HG02938 (cell line): Measurements from ENCODE around the gene THSD7A.

Source experiments
- ATAC-seq: cut with Tn5 transposase; IDR thresholded peaks from one replicate; pipeline ENCODE4 v1.9.1; 2021; ENCODE audit warnings: mild to moderate bottlenecking, moderate library complexity; ENCODE audit not compliant: unreplicated experiment

The THSD7A gene

DNA sequence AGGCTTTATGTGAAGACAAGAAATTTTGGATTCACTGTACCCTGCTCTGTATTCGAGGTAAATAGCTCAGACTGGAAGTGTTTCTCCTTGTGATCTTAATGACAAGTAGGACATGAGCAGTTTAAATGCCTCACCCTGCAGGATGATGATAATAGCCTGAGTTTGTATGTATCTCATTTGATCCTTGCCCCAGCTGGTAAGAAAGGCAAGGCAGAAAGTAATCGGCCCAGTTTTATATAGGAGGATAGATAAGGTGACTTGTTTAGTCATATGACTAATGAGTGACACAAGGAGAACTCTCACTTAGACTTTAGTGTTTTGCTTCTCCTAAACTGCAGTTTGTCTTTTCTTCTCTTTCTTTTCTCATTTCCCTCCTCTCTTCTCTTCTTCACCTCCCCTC lies 485.7 kb downstream of the THSD7A start:
- no peak for ATAC-seq

- no peak for ATAC-seq
These were observed 486.4 kb downstream of the THSD7A start for GRCh38 chr7:11345621-11346020.

DNA sequence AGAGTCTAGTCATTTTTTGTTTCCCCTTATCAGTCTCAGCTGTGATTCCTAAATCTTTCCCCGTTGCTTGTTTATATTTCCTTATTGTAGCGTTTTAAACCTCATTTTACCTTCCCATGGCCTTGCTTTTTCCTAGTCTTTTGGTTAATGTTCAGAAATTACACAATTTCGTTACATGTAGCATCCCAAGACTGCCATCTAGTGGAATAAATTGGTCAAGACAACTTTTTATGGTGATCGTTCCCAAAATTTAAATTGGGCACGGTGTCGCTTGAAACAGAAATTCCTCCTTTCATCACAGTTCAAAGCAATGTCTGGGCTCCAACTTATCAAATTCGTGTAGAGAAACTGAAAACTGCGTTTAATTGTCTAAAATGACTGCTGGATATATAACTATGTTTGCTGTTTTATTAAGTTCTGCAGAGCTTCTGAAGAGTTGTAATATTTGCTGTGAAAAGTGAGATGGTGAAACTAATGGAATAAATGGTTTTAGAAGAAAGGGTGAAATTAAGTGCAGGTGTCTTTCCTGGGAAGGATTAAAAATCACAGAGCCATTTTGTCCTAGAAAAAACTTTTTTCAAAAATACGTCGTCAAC lies 488.1 kb downstream of the THSD7A start:
- ATAC-seq = peak; percentile 51

DNA sequence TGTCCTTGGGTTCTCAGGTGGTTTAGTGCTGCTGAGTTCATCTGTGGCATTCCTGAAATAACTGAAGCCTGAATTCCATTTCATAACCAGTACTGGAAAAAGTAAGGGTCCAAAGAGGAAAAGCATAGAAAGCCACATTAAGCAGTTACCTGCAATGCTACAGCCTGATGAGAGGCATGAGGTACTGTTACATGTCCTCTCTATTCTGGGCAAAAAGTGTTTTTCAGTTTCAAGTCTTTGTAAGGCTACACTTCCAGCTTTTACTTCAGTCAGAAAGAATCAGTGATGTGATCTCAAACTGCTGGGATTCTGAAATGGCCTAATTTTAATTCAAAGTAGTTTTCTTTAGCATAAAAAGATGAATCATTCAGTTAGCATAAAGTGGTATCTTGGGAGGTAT lies 488.9 kb downstream of the THSD7A start:
- no peak for ATAC-seq

- ATAC-seq = no peak
These were observed 490.6 kb downstream of the THSD7A start for GRCh38 chr7:11341285-11341944.

DNA sequence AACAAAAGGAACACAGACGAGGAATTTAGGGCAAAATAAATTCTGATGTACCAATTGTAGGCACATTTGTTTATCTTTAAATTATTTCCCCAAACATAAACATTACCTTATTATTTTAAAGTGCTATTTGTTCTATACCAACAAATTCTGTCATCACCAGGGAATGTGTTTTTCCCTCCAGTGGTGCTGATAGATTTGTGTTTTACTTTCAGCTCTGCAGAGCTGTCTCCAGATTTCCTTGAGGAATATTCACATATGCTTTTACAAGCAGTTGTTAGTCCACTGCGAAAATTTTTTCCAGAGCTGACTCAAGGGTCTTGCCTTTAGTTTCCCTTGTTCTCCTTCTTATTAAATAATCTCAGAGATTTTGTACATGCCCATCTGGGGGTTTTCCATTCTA lies 495.6 kb downstream of the THSD7A start:
- ATAC-seq = no peak

GRCh38 chr7:11335947-11336346 lies 496.1 kb downstream of the THSD7A start:
- ATAC-seq = no peak

GRCh38 chr7:11332865-11333228 lies 499.2 kb downstream of the THSD7A start:
- ATAC-seq = peak; percentile 68

DNA sequence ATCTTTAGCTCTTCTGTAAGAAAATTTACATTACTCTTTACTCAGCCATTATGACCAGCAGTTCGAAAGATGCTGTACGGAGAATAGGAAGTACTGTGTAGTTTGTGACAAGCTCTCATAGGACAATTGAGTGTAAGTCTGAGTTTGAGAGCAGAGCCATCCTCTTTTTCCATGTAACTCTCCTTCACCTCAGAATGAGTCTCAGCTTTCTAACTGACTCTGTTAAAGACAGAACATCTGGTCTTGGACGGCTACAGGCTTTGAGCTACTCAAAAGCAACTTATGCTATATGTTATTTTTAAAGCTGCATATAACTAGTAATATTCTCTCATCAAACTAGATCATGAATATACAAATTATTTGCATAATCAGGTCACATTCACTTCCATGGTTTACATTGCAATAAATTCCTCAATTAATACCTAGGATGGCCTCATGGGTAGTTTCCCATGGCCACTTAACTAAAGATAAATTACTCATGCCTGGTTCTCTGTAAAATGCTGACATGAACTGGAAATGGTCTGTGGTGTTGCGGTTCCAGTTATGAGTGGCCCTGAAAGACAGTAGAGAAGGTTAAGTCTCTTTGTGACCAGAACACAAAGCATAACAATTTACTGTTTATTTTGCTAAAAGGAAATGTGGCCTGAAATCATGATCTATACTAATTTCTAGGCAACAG lies 499.7 kb downstream of the THSD7A start:
- peak; percentile 95 for ATAC-seq

DNA sequence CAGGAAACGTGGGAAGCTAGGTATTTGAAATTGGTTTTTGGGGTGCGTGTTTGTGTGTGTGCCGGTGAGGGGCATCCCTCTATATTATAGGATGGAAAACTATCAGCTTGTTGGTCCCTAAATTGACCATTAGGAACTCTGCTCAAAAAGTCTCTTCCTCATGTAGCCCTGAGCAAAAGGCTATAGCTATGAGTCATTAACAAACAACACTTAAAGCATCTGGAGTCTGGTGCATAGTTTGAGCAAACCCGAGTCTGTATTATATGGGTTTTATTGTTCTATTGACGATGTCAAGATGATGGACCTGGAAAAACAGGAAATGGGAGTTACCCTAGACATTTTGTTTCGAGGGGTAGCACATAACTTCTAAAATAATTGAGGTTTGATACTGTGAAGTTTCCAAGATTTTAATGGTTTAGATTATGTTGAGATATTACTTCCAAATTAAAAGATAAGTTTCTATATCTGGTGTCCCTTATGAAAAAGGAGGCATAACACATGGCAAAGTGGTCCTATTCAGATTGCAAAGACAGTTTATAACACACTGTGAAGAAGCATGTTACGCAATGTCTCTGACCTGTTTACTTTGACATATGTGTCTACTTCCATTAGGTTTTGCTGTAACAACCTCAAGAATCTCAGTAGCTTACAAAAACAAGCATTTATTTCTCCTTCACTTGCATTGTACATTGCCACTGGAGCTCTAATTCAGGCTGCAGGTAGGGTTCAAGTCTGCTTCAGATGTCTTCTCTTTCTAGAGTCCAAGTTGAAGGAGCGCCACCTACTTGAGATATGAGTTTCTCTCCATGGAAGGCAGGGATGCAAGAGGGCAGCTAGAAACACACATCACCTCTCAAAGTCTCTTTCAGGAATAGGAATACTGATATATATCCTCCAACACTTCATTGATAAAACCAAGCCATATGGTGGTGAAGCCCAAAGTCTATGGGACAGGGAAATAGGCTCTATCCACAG lies 500.6 kb downstream of the THSD7A start:
- no peak for ATAC-seq

- ATAC-seq = no peak
These were observed 501.3 kb downstream of the THSD7A start for GRCh38 chr7:11330717-11331116.

DNA sequence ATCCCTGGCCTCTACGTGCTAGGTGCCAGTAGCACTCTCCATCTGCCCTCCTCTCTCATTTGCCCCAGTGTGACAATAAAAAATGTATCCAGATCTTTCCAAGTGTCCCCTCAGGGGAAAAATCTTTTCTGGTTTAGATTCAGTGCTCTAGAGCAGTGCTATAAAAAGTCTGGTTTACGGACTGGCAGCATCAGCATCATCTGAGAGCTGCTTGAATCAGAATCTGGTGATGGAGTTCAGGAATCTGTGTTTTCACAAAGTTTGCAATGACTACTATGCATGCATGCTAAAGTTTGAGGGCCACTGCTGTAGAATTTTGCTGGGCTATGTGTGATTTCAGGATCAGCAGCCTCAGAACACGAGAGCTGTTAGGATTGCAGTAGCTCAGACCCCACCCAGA lies 501.8 kb downstream of the THSD7A start:
- no peak for ATAC-seq

GRCh38 chr7:11329626-11330025 lies 502.4 kb downstream of the THSD7A start:
- no peak for ATAC-seq

GRCh38 chr7:11328309-11328708 lies 503.7 kb downstream of the THSD7A start:
- ATAC-seq = no peak

- ATAC-seq = no peak
These were observed 504.4 kb downstream of the THSD7A start for GRCh38 chr7:11327633-11328032.
